A673 (cell line): Measurements from ENCODE around the gene ERLEC1.

Experiments
- EZH2 ChIP-seq: fragments of 200-600 bp; sonication (generic); IDR thresholded peaks from 2 replicates; pipeline ENCODE4 v1.6.1; 2017; ENCODE audit warnings: borderline replicate concordance, low read depth, mild to moderate bottlenecking, mixed read lengths, antibody characterized with exemption, low read length; ENCODE audit not compliant: poor library complexity, severe bottlenecking
- TF ChIP-seq, protein P1 (sequence below): fragments of 300-800, 200-600 bp; sonication (generic); conservative IDR thresholded peaks from 2 replicates; pipeline ENCODE4 v1.5.1; 2017; ENCODE audit warnings: low read depth, mild to moderate bottlenecking, antibody characterized with exemption, low read length, moderate library complexity, mixed read lengths

DNA sequence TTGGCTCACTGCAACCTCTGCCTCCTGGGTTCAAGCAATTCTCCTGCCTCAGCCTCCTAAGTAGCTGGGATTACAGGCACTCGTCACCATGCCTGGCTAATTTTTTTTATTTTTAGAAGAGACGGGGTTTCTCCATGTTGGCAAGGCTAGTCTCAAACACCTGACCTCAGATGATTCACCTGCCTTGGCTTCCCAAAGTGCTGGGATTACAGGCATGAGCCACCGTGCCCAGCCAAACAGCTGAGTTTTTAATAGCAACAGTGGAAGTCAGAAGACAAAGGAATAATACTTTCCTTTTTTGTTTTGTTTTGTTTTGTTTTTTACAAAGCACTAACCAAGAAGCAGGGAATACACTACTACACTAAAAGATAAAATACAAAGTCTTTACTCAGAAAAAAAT lies 56.0 kb downstream of the ERLEC1 start:
- TF ChIP-seq, protein P1, sequence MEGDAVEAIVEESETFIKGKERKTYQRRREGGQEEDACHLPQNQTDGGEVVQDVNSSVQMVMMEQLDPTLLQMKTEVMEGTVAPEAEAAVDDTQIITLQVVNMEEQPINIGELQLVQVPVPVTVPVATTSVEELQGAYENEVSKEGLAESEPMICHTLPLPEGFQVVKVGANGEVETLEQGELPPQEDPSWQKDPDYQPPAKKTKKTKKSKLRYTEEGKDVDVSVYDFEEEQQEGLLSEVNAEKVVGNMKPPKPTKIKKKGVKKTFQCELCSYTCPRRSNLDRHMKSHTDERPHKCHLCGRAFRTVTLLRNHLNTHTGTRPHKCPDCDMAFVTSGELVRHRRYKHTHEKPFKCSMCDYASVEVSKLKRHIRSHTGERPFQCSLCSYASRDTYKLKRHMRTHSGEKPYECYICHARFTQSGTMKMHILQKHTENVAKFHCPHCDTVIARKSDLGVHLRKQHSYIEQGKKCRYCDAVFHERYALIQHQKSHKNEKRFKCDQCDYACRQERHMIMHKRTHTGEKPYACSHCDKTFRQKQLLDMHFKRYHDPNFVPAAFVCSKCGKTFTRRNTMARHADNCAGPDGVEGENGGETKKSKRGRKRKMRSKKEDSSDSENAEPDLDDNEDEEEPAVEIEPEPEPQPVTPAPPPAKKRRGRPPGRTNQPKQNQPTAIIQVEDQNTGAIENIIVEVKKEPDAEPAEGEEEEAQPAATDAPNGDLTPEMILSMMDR: no peak
- no peak for TF ChIP-seq EZH2
